ENCODE data around the gene PDCD4.
"Not testable (repeated sequence)": the region's sequence is repeated elsewhere in the genome, so short reads cannot be mapped to it uniquely, and the experiment has no call there.

The PDCD4 gene

DNA sequence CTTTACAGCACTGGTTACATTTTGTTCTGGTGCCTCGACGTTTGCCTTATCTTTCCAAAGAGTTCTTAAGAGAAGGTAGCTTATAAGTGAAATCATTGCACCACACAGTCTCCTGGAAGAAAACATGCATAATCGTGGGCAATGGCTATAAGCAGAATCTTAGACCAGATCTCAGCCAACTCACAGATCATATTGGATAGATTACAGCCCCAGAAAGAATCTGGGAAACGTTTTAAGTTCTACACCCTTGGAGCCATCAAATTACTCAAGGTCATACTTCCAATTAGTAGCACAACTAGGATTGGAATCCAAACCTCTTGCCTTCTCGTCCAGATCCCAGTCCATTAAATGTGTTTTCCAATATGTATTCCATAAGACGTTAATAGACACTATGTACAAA, 8.8 kb upstream of the PDCD4 start:
- no peak for DNase-seq

DNA sequence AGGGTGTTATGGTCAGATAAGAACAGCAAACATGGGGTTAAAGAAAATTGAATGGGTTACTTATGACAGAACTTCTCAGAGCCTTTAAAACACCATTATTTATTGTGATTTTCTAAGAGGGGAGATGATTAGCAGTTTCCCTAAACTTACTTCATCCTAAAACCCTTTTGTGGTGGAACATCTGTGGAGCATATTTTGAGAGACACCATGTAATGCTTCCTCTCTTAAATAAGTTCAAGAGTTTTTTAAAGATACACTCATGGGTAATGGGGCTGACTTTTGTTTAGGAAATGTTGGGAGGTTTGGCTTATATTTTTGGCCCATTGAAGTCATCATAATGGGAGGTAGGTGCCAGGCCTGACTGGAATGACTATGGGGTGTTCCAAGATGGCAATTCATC, 8.4 kb upstream of the PDCD4 start:
- no peak for DNase-seq

DNA sequence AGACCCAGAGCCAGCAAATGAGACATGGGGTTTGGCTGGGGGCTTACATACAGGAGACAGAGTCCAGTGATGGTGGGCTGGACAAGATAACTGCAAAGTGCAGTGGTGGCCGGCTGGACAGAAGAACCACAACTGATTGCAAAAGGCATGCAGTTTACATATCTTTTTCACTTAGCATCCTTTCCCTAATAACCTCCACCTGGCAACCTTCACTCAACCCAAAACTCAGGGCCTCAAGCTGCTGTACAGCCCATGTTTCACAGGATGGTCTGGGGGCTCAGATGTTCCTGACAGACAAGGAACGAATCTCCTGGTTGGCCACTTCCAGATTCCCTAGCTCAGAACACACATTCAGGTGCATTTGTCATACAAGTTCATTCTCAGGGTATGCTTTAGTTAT, 7.8 kb upstream of the PDCD4 start:
- no peak for DNase-seq

DNA sequence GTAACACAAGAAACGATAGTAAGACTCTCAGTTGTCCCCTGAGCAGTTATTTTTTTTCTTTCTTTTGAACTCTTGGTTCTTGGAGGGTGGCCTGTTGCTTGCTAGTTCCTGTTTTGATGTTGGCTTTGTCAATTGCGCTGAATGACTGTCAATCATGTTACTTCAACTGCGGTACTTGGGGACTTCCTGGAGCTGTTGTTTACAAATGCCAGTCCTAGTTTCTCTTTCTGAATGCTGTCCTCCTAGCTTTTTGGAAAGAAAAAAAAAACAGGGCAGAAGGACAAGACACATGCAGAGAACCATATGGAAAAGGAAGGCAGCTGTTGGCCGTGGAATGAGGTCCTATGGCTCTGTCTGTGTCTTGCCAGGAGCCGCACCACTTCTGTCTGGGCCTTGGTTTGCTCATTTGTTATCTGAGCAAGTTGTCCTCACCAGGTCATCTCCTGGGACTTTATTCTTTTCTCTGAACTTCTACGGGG, 7.0 kb upstream of the PDCD4 start:
- peak; percentile 65 for DNase-seq

DNA sequence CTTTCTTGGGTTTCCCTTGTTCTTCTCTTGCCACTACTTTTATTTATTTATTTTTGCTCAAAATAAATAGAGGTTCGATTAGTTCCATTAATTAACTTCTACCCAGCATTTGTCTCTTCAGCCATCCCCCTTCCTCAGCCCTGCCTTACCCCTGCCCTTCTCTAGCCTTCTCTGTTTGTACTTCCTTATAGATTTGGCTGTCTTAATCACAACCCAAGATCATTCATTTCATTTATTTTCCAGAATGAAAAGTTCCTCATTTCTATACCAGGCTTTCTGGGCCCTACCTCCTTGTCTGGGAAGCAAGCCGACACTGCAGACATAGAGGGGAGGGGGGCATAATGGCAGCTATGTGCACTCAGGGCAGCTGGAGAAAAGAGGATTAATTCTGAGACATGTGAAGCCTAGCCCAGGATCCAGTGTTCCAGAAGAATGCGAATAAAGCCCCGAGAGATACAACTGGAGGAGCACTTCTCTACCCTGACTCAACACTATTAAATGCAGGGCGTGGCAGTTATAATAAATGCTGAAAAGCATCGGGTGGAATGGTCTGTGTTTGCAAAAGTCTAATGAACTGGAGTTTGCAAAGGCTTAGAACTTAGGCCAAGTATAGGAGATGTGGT, 6.4 kb upstream of the PDCD4 start:
- no peak for DNase-seq

DNA sequence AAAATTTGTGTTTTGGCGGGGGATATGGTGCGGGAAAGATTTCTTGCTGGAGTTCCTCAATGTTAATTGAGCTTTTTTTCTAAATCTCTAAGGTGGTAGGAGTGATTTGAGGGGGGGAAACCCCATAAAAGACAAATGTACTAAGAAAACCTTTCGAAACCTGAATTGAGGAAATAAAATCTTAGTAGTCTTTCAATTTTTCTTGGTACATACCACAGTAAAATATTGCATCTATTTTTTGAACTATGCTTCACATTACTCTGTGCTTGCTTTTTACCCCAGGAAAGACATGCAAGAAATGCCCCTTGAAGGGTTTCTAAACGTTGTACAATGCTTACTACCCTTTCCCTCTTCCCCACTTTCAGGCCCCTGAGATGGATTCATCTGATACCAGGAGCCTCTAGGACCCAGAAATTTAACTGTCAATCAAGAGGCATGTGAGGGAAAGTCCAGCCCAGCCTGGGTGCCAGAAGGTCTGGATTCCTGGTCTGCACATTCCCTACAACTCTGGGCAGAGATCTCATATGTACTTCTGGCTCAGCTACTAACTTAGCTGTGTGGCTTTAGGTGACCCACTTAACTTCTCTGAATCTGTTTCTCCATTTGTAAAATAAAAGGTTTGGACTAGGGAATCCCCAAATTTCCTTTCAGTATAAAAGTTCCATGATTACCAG, 5.8 kb upstream of the PDCD4 start:
- DNase-seq: no peak

DNA sequence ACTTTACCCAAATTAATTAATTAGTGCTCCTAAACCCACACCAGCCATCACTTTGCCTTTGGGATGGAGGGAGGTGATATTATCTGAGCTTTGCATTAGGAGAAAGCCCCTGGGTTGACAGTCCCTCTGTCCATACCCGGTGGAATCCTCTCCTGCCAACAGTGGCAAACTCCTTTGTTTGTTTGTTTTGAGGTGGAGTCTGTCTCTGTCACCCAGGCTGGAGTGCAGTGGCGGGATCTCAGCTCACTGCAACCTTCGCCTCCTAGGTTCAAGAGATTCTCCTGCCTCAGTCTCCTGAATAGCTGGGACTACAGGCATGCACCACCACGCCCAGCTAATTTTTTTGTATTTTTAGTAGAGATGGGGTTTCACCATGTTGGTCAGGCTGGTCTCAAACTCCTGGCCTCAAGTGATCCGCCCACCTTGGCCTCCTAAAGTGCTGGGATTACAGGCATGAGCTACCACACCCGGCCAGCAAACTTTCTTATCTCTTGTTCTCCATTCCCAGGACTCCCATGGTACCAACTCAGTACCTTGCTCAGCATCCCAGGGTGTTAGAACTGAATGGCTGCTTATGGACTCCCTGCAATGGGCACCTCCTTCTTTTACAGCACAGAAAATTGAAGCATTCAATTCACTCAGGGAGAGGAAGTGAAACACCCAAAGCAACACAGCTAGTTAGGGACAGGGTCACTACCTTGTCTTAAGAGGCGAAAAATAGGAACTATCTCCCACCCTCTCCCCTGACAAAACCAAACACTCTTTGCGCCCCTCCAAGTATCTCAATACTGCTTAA, 4.5 kb upstream of the PDCD4 start:
- DNase-seq: not testable (repeated sequence)

DNA sequence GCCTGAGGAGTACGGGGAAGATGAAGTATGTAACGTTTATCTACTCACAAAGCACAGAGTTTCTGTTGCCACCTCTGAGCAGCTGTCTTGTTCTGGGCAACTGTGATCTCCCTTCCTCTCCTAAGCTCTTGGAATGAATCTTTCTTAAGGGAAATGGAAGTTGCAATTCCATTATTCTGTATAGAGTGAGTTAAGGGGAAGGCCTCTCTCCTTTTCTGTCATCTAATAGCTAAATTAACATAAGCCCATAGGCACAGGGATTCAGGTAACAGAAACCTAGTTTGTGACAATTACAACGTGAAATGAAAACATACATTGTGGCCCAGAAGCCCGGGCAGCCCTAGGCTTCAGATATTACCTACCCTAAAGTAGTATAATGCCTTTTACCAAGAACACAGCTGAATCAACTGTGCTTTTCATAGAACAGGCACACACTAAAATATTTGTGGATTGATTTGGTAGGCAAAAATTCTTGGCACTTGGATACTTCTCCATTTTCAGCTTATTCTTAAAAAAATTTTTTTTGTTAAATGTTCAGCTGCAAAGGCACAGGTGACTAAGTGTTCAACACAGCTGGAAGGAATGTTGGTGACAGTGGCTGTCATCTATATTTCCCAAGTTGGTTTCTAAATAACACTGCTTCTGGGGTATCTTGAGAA, 3.8 kb upstream of the PDCD4 start:
- DNase-seq: no peak

DNA sequence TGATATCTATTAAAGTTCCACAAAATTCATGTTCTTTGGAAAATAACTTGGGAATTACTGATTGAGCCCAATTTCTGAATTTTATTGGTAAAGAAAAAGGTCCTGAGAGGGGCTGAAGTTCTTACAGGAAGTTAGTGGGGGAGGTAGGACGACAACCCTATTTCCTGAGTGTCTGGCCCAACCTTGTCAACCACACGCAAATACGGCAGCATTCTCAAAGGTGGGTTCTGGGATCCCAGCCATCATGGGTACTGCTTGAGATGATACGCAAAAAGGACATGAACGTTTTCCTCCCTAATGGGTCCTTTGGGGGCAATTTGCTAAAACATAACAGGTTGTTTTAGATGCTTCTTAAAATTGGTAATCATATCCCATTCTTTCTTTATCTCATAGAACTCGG, 2.7 kb upstream of the PDCD4 start:
- peak; percentile 75 for DNase-seq

DNA sequence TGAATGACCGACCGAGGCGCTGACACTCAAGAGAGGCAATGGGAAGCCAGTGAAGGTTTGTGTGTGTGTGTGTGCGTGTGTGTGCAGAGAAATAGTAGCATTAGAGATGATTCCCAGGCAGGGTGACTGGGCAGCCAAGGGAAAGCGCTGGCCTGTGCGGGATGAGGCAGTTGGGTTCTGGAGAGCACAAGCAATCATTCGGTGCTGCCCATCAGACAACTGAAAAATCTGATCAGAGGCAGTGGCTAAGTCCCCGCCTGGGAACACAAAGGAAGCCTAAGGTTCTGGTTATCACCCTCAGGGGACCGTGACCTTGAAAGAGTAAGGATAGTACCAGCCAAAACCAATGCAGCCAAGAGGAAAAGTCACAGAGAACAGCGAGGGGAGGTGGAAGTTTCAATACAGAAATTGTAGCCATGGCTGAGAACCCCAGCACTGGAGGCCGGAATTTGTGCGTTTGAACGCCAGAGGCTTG, 868 bp upstream of the PDCD4 start:
- no peak for DNase-seq

DNA sequence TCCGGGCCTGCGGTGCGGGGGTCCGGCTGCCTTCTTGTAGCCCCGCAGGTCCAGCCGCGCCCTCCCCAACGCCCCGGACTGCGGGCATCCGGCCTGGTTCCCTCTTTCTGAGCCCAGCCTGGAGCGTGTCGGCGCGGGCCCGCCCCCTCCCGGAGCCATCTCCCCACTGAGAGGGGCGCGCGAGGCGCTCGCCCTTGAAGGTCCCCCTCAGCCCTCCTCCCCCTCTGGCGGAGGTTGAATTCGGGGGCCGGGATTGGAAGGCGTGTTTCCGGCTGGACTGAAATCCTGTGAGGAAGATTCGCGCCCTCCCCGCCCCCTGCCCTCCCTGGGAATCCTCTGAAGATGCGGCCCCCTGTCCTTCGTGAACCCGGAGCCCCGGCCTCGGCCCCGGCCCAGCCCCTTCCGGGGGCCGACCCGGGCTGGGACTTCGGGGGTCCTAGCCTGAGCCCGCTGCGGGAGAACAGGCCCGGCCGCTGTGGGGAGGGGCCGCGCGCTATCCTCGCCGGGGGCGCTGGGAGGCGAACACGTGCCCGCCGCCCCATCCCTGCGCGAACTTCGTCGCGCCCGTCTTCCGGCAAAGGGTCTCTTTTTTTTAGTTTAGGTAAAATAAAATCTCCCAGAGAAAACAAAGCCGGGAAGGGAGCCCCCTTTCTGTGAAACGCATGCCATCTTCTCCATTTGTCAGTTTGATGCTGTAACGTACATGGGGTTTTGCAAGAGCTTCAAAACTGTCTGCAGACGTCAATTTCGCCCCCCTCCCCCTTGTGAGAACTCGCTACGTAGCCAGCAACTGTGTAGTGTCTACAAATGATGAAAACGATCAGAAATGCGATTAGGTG, 636 bp downstream of the PDCD4 start:
- peak; percentile 81 for DNase-seq

DNA sequence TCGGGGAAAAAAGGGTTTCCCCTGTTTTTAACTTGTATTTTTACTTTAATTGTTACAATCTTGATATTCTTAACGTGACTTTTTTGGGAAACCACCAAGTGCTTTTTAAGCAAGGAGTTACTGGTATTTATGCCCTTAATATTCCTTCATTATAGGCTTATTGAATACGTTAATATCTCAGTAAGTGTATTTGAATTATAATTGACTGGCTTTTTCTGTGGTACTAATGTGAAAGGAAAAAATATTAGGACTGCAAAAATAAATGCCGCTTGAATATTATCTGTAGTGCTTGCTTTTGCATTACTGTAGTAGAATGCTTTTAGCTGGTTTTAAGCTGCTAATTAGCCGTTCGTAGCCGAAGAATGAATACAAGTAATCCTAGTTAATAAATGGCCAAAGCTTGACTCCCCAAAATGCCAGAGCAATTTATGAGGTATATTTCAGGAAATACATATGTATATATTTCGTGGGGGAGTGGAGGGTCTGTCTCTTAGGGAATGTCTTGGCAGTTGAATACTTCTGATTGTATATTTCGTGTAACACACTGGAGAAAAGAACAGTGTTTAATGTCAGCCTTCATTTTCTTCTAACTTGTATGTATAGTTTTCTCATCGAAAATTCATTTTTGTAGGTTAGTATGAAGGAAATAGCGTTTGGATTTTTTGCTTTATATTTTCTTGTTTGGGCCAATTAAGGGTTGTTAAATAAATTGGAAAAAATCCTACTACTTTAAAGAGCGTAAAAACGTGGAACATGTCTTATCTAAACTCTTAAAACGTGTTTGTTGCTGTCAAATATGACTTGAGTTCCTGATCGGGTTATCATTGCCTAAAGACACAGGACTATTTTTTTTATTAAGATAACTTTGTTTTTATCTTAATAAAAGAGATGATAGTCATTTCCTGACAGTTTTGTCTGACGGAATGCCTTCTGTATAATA, 1.5 kb downstream of the PDCD4 start:
- no peak for DNase-seq

DNA sequence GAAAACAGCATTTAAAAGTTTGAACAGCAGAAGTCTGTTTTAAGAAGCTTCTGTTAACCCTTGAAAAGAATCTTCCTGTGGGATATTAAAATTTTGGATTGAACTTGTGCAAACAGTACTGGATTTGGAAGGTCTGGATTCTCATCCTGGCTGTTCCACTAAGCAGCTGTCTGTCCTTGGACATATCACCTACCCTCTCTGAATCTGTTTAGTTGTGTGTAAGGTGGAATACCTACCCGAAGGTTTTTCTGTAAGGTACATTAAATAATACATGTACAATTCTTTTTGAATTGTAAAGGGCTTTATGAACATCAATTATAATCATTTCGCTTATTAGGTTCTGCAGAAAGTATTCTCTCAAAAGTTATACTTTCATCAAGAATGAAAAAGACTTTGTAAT, 2.2 kb downstream of the PDCD4 start:
- no peak for DNase-seq

DNA sequence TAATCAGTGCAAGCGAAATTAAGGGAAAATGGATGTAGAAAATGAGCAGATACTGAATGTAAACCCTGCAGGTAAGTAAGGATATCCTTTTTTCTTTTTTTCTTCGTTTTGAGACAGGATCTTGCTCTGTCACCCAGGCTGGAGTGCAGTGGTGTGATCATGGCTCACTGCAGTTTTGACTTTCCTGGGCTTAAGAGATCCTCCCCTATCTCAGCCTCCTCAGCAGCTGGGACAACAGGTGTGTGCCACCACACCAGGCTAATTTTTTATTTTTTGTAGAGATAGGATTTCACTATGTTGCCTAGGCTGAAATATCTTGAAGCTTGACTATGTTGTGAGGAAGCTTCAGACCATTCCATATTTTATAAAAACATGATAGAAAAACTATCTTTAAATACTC, 4.3 kb downstream of the PDCD4 start:
- no peak for DNase-seq

DNA sequence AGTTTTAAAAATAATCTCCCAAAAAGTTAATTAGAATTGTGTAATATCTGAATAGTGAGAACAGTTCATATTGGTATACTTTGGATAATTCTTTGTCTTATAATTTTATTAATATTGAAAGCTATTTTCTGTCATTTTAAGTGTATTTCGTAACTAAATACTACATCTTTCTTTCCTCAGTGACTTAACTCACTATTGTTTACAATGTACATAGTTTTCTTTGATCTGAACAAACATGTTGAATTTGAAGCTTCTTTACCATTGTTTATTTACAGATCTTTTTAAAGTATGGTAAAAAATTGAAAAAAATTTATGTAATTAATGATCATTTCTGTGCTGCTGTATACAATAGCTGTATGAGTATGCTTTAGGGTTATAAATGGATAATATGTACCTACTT, 5.1 kb downstream of the PDCD4 start:
- DNase-seq: no peak

DNA sequence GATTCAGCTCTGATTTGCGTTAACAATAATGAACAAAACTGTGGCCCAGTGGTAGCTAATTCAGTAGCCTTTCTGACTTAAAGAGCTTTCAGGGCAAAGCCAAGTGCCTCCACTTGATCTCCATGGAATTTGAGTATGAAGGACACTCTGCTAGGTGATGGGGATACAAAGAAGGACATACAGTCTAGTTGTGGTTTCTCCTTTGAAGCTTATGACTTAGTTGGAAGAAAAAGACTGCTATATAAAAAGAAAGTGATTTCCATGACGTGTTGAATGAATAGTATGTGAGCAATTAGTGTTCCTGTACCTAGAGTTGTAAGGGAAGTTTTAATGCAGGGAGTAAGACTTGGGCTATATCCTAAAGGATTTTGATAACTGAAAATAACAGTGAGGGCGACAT, 8.3 kb downstream of the PDCD4 start:
- DNase-seq: no peak

DNA sequence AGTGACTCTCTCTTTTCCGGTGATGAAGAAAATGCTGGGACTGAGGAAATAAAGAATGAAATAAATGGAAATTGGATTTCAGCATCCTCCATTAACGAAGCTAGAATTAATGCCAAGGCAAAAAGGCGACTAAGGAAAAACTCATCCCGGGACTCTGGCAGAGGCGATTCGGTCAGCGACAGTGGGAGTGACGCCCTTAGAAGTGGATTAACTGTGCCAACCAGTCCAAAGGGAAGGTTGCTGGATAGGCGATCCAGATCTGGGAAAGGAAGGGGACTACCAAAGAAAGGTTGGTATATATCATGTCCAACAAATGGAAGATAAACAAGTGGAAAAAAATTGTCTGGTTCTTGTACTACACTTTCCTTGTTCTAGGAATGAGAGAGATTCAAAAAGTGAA, 9.5 kb downstream of the PDCD4 start:
- DNase-seq: no peak

DNA sequence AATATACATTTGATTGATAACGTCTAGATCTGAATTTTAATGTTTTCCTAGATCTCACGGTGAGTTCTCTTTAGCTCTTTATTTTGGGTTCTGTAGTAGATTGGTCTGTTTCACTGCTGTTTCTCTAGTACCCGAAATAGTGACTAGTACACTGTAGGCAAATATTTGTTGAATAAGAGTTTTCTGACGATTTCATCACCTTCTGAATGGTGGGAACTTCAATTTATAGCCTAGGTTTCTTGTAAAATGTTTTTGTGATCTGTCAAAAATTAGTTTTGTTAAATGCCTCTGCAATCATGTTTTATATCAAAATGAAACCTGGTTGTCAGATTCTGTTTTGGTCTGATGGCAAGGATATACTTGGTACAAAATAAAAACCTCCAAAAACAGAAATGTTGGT, 10.2 kb downstream of the PDCD4 start:
- DNase-seq: no peak

DNA sequence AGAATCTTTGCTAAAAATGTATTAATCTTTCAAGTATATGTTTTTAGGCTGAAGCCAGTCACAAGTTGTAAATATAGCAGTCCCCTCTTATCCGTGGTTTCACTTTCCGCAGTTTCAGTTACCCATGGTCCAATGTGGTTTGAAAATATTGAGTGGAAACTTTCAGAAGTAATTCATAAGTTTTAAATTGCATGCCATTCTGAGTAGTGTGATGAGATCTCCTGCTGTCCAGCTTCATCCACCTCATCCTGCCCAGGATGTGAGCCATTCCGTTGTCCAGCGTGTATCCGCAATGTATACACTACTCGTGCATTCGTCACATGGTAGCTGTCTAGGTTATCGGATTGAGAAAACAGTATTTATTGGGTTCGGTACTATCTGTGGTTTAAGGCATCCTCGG, 12.2 kb downstream of the PDCD4 start:
- DNase-seq: no peak

DNA sequence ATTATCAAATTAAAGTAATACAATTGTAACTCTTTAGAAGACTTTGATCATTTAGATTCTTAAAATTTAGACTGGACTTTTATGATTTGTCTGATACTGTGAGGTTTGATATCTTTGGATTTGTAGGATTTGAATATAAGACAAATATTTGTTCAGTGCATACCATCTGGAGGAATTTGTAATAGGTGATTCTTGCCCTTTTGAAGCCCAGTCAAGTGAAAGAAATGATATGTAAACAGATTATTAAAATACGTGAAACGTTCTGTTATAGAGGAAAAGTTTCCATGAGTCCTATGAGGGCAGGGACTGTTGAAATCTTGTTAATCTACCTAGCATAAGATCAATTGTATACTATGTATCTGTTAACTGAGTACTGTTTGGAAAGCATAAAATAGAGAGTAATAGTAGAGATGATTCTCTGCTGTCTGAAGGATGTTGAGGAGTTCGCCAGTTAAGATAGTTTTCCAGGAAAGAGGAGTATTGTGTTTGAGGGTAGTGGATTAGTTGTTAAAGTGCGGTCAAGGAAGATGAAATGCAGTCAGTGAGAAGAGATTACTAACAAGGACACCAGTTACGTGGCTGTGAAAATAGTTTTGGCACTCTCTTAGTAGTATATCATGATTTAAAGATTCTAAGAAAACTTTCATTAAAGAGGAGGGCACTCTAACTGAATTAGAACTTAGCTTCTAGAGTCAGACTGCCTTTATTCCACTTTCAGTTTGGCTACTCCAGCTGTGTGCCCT, 14.4 kb downstream of the PDCD4 start:
- no peak for DNase-seq

DNA sequence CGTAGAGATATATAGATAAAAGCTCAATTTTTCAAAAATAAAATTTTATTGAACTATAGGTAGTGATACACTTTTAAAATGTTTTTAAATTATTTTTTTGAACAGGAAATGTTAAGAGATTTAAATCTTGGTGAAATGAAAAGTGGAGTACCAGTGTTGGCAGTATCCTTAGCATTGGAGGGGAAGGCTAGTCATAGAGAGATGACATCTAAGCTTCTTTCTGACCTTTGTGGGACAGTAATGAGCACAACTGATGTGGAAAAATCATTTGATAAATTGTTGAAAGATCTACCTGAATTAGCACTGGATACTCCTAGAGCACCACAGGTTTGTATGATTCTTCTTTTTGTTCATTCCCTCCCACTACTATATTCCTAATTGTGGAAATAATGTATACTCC, 15.8 kb downstream of the PDCD4 start:
- no peak for DNase-seq
